Naive B cell (primary cell): ENCODE data around the gene CDC26. TPM values are rescaled to one million over a fixed set of nuclear protein-coding genes. Genes with fewer than 3 reads are reported as not detected.

Experiments used
- ATAC-seq, 2 donors: fragments of 150-1000 bp; cut with Tn5 transposase; 2 replicates each; pipeline ENCODE4 v1.10.0; 2021; ENCODE audit warnings: low read depth in 2 of 2, mild to moderate bottlenecking in 2 of 2, moderate library complexity in 2 of 2
- DNase-seq: peaks from one replicate; pipeline ENCODE4 v3.0.0; 2022
- H3K27ac Mint-ChIP-seq, 6 donors: one replicate each; pipeline ENCODE4 v1.8.0; 2020 to 2022; ENCODE audit warnings: mild to moderate bottlenecking in 6 of 6, mixed read lengths in 6 of 6, moderate library complexity in 5 of 6, inconsistent platforms in 2 of 6
- H3K27me3 Mint-ChIP-seq, 3 donors: one replicate each; pipeline ENCODE4 v1.8.0; 2021 to 2022; ENCODE audit warnings: mixed read lengths in 3 of 3, mild to moderate bottlenecking in 1 of 3
- H3K36me3 Mint-ChIP-seq, 2 donors: one replicate each; pipeline ENCODE4 v1.8.0; 2020 to 2022; ENCODE audit warnings: mixed read lengths in 2 of 2, inconsistent platforms in 1 of 2, mild to moderate bottlenecking in 1 of 2
- H3K4me1 Mint-ChIP-seq, 3 donors: one replicate each; pipeline ENCODE4 v1.8.0; 2020 to 2022; ENCODE audit warnings: mixed read lengths in 3 of 3, inconsistent platforms in 1 of 3, mild to moderate bottlenecking in 1 of 3, moderate library complexity in 1 of 3
- H3K4me3 Mint-ChIP-seq, 8 donors: one replicate each; pipeline ENCODE4 v1.8.0; 2020 to 2022; ENCODE audit warnings: mild to moderate bottlenecking in 8 of 8, mixed read lengths in 8 of 8, moderate library complexity in 8 of 8, inconsistent platforms in 2 of 8
- H3K9me3 Mint-ChIP-seq, 7 donors: one replicate each; pipeline ENCODE4 v1.8.0; 2020 to 2022; ENCODE audit warnings: mixed read lengths in 7 of 7, mild to moderate bottlenecking in 5 of 7, inconsistent platforms in 2 of 7, moderate library complexity in 1 of 7
- polyA plus RNA-seq, 6 donors: library from polyadenylated mRNA; unstranded; fragments of 300-500 nt; fragmentation: Illumina TruSeq; gene quantifications; one replicate each; pipeline ENCODE4 v1.2.3, GENCODE V29; 2021; ENCODE audit warnings: low read depth in 6 of 6

CDC26 gene
- polyA plus RNA-seq, 6 donors from 2014 or later, result 99.0 to 184 (median 138) TPM

DNA sequence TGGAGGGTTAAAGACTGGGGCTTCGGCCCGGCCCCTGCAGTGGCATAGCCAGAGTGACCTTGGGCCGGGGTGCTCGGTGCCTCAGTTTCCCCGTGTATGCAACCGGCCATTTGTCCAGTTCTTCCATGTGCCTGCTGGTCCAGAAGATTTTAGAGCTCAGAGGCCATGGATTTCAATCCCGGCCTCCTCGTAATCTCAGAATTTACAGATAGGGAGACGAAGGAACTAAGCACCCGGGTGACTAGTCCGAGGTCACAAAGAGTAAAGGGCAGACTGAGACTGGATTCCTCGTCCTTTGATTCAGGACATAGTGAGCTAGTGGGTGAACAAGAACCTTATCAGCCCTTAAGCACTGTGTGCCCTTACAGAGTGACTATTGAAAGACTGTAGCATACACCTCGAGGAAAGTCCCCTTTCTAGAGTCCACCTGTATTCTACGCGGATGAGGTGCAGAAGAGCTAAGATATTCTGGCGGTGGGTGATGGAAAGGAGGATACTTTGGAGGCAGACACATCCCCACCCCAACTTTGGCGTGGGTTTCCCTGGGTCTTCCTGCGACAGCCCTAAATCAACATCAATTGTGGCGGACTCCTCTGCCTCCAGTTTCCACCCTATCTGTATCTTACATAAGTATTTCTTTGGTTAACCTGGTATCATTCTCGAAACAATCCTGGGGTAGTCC lies 53.4 kb downstream of the CDC26 start:
- no peaks in the 10 kb centered on the region for H3K9me3 Mint-ChIP-seq
- no peaks in the 10 kb centered on the region for H3K36me3 Mint-ChIP-seq
- no peak for DNase-seq
- no peaks in the 10 kb centered on the region for H3K27me3 Mint-ChIP-seq
- H3K4me3 Mint-ChIP-seq, result peak overlapping the region; percentile 92 to 100 (median 97)
- peak overlapping the region in 4 of 6 donors; percentile 94 to 98 (median 98) for H3K27ac Mint-ChIP-seq
- H3K4me1 Mint-ChIP-seq, result peaks cover 27 to 47% (median 41%) of the 10 kb centered on the region in 3 donors
- no peak for ATAC-seq

DNA sequence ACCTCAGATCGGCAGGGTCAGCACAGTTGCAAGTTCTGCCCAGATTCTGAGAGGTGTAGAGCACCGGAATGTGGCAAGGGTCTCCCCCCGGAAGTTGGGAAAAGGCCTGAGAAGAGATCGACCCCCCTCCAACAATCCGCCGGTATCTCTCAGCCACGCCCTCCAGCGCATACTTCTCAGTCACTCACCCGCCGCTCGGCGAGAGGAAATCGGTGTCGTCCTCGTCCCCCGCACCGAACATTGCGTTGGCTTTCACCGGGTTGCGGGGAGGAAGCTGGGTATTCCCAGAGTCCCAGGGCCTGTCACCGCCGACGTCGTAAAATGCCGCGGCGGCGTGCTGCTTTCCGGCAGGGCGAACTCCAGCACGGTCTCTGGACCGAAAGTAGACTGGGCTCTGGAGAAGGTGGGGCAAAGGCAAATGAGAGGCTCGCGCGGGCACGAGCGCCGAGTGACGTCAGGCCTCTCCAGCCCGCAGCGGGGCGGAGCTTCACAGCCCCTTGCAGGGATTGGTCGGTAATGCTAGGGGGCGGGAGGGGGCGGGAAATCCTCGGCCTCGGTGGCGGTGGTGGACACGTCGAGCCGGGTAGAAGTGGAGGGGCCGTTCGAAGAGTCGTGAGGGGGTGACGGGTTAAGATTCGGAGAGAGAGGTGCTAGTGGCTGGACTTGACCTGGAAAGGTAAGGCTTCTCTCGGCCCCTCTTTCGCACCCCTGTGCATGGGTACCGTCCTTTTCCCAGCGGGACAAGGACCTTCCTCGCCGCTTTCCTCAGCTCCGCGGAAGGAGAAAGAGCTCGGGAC lies 54.2 kb downstream of the CDC26 start, which contains the start of the genes FKBP15 and SLC31A1:
Gene FKBP15 (minus strand): TSS at position 275 of the 797 bp plus-strand sequence. CDS start 34 bp downstream, at position 241.
Gene SLC31A1 (plus strand): TSS at position 542 of the 797 bp plus-strand sequence. CDS start 34,605 bp downstream, outside the sequence.
- Mint-ChIP-seq H3K27me3 (no peaks in the 10 kb centered on the region), H3K9me3 (no peaks in the 10 kb centered on the region), H3K4me3 (peak within 1 kb of the TSS; percentile 92 to 100 (median 97)), H3K27ac (peak within 1 kb of the TSS; percentile 93 to 98 (median 98)), H3K4me1 (peaks cover 27 to 47% (median 46%) of the 10 kb centered on the region in 3 donors), H3K36me3 (no peaks in the 10 kb centered on the region)
- DNase-seq, result peak; percentile 97
- ATAC-seq, result peak; percentile 92 to 95

DNA sequence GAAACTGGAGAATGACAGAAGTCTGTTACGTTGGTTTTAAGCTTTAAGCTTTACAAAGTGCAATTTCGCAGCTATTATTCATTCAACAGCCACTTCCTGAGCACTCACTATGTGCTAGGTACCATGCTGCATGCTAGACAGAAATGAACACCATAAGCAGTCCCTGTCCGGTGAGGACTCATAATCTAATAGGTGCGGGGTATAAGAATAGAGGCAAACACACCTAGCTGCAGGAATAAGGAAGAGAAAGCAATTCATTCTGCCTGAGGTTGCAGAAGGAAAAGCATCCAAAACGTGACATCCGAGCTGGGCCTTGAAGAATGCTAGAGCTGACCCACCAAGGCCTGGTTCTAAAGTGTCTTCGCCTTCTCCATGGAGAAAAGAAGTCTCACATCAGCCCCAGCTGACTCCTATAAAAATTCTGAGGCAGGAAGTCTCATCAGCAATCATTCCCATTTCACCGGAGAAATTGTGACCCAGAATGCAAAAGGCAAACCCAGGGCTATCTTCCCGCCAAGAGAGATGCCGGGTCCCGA lies 54.8 kb downstream of the CDC26 start:
- Mint-ChIP-seq H3K27ac (peak overlapping the region; percentile 93 to 98 (median 98)), H3K9me3 (no peaks in the 10 kb centered on the region), H3K4me1 (peaks cover 27 to 49% (median 46%) of the 10 kb centered on the region in 3 donors), H3K36me3 (no peaks in the 10 kb centered on the region), H3K27me3 (no peaks in the 10 kb centered on the region), H3K4me3 (peak overlapping the region; percentile 92 to 100 (median 97))
- no peak for ATAC-seq
- DNase-seq, result no peak

DNA sequence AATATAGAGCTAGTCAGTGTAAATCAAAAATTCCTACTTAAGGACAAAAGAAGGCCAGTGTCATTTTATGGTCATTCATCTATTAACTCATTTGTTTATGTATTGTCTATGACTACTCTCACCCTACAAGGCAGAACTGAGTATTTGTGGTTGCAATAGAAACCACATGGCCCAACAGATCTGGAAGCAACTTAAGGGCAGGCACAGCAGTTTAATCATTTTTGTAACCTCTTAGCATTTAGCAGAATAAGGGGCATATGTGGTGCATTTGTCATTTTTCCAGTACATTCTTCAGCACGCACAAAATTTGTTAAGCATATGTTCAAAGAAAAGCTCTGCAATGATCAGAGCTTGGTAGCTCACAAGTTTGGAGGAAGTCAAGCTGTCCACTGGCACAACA lies 55.4 kb downstream of the CDC26 start:
- H3K4me1 Mint-ChIP-seq, result peaks cover 31 to 52% (median 50%) of the 10 kb centered on the region in 3 donors
- DNase-seq, result no peak

DNA sequence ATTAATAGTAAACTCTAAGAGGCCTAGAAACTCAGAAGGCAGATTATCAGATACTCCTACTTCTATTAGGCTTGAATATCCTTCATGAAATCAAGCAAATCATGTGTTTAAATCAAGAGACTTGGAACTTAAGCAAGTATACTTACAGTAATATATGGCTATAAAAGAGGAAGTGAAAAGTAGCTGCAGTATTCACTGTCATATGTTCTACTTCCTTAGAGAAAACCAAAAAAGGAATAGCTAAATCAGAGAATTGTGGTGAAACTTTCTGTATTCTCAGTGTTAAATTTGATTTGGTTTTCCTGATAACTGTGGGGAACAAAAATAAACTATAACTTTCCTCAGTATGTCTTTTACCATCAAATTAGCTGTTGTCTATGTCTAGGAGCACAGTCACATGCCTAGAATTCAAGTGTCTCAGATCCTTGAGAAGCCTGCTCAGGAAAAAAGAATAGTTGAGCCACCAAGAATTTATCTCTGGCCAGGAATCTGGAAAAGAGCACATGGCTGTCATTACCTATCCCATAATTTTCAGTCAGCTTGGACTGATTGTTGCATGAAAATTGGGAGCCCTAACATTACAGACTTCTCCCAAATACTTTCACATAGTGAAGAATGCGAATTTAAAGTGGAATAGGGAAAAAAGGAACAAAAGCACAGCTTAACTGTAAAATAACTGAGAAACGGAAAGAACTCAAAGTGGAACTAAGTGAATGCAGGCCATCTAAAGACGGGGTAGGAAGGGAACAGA lies 56.0 kb downstream of the CDC26 start:
- peaks cover 36 to 57% (median 55%) of the 10 kb centered on the region in 3 donors for H3K4me1 Mint-ChIP-seq
- H3K36me3 Mint-ChIP-seq, result no peaks in the 10 kb centered on the region
- no peaks in the 10 kb centered on the region for H3K27me3 Mint-ChIP-seq
- ATAC-seq (peak; percentile 47 to 53), DNase-seq (peak; percentile 53)
- peak overlapping the region; percentile 53 to 100 (median 96) for H3K4me3 Mint-ChIP-seq
- H3K9me3 Mint-ChIP-seq, result no peaks in the 10 kb centered on the region
- peak overlapping the region; percentile 84 to 98 (median 96) for H3K27ac Mint-ChIP-seq

More for the DNA sequence above, 55.4 kb downstream of the CDC26 start:
- Mint-ChIP-seq H3K27me3 (no peaks in the 10 kb centered on the region), H3K36me3 (no peaks in the 10 kb centered on the region), H3K4me3 (peak overlapping the region; percentile 92 to 100 (median 97)), H3K9me3 (no peaks in the 10 kb centered on the region), H3K27ac (peak overlapping the region; percentile 84 to 98 (median 96))
- peak in 1 of 2 donors; percentile 18 for ATAC-seq

Other genes starting within 250 kb of the CDC26 start
- gene ZFP37, start 218.8 kb downstream of the CDC26 start, polyA plus RNA-seq, result 1 to 10 TPM in 5 of 6 donors, under 1 TPM in 1; 0.73 to 2.9 (median 1.8) TPM
- 1 to 10 TPM in 5 of 6 donors, not detected in 1; 1.3 to 2.5 (median 1.8) TPM for gene SLC31A2, start 124.6 kb downstream of the CDC26 start, polyA plus RNA-seq
- gene FKBP15, start 54.3 kb downstream of the CDC26 start, polyA plus RNA-seq, result 10 to 100 TPM in 4 of 6 donors, 1 to 10 TPM in 2; 1.9 to 19.7 (median 11.1) TPM
- 1 to 10 TPM in 5 of 6 donors, not detected in 1; 1.5 to 2.7 (median 2.0) TPM for gene SLC31A1, start 54.0 kb downstream of the CDC26 start, polyA plus RNA-seq
- 10 to 100 TPM in 5 of 6 donors, 1 to 10 TPM in 1; 8.2 to 28.2 (median 22.4) TPM for gene PRPF4, start 86 bp upstream of the CDC26 start, polyA plus RNA-seq
- gene RNF183, start 27.8 kb upstream of the CDC26 start, polyA plus RNA-seq, result not detected
- under 1 TPM in 4 of 6 donors, not detected in 2; 0.09 to 0.88 (median 0.30) TPM for gene WDR31, start 64.7 kb upstream of the CDC26 start, polyA plus RNA-seq
- gene BSPRY, start 74.0 kb upstream of the CDC26 start, polyA plus RNA-seq, result 1 to 10 TPM in 4 of 6 donors, under 1 TPM in 2; 0.16 to 1.9 (median 1.2) TPM
- gene HDHD3, start 101.4 kb upstream of the CDC26 start, polyA plus RNA-seq, result 10 to 100 TPM; 36.3 to 51.3 (median 42.8) TPM
- 10 to 100 TPM; 13.2 to 29.3 (median 17.3) TPM for gene ALAD, start 125.7 kb upstream of the CDC26 start, polyA plus RNA-seq
- 100 to 1,000 TPM; 112 to 213 (median 140) TPM for gene POLE3, start 135.1 kb upstream of the CDC26 start, polyA plus RNA-seq
- under 1 TPM in 5 of 6 donors, not detected in 1; 0.23 to 0.74 (median 0.52) TPM for gene C9orf43, start 135.2 kb upstream of the CDC26 start, polyA plus RNA-seq
- 10 to 100 TPM in 1 of 6 donors, 1 to 10 TPM in 5; 3.8 to 13.8 (median 5.8) TPM for gene RGS3, start 188.2 kb upstream of the CDC26 start, polyA plus RNA-seq